LNCAP (cell line): ENCODE data around the gene ZBTB48.

ENCODE experiments used
- CTCF ChIP-seq: fragments of 450-650 bp; IDR thresholded peaks from 2 replicates; pipeline ENCODE4 v1.5.1; 2017; ENCODE audit warnings: mild to moderate bottlenecking

Gene ZBTB48

GRCh38 chr1:6577831-6578525 lies 1.8 kb upstream of the ZBTB48 start:
- no peak for TF ChIP-seq CTCF

GRCh38 chr1:6578624-6579373 lies 995 bp upstream of the ZBTB48 start:
- TF ChIP-seq CTCF = no peak

- TF ChIP-seq CTCF = no peak
Observed at GRCh38 chr1:6580119-6580592, 362 bp downstream of the ZBTB48 start.

GRCh38 chr1:6580593-6581409 lies 1.0 kb downstream of the ZBTB48 start:
- no peak for TF ChIP-seq CTCF

GRCh38 chr1:6581561-6582305 lies 1.9 kb downstream of the ZBTB48 start:
- no peak for TF ChIP-seq CTCF

- TF ChIP-seq CTCF = no peak
Observed at GRCh38 chr1:6582370-6582769, 2.6 kb downstream of the ZBTB48 start.
